Astrocyte (in vitro differentiated cells and primary cell): Measurements from ENCODE around the gene UPP1. TPM values are rescaled to one million over a fixed set of nuclear protein-coding genes. Genes with fewer than 3 reads are reported as not detected.

ENCODE experiments used
- DNase-seq: peaks from one replicate; pipeline ENCODE4 v3.0.0-alpha.2; 2010; ENCODE audit warnings: low read depth
- FAIRE-seq: peaks from 2 replicates; lab custom pipeline; 2011; peaks lifted over from hg19 to GRCh38; lab: Jason Lieb, UNC
- H2AFZ ChIP-seq: 2 replicates; pipeline ENCODE4 v1.6.0; 2012; ENCODE audit warnings: low read depth, low read length, inconsistent platforms
- H3K27ac ChIP-seq: 2 replicates; pipeline ENCODE4 v1.5.1; 2011; ENCODE audit warnings: low read depth, low read length, inconsistent platforms
- H3K27me3 ChIP-seq: 2 replicates; pipeline ENCODE4 v1.6.0; 2011; ENCODE audit warnings: low read length, inconsistent platforms; ENCODE audit not compliant: insufficient read depth
- H3K36me3 ChIP-seq: 2 replicates; pipeline ENCODE4 v1.5.1; 2011; ENCODE audit warnings: low read length, inconsistent platforms; ENCODE audit not compliant: insufficient read depth
- H3K4me1 ChIP-seq: 2 replicates; pipeline ENCODE4 v1.5.1; 2011; ENCODE audit warnings: low read length, inconsistent platforms; ENCODE audit not compliant: insufficient read depth
- H3K4me2 ChIP-seq: 2 replicates; pipeline ENCODE4 v1.6.0; 2012; ENCODE audit warnings: low read length, inconsistent platforms
- H3K4me3 ChIP-seq: 2 replicates; pipeline ENCODE4 v1.5.1; 2011; ENCODE audit warnings: low read depth, mild to moderate bottlenecking, low read length, inconsistent platforms; ENCODE audit not compliant: insufficient read depth
- H3K79me2 ChIP-seq: 2 replicates; pipeline ENCODE4 v1.6.0; 2012; ENCODE audit warnings: mild to moderate bottlenecking, low read length, inconsistent platforms; ENCODE audit not compliant: insufficient read depth
- H3K9ac ChIP-seq: 2 replicates; pipeline ENCODE4 v1.6.0; 2012; ENCODE audit warnings: mild to moderate bottlenecking, low read length, inconsistent platforms
- H3K9me3 ChIP-seq: 2 replicates; pipeline ENCODE4 v1.5.1; 2012; ENCODE audit warnings: low read depth, mild to moderate bottlenecking, low read length, inconsistent platforms; ENCODE audit not compliant: insufficient read depth
- H4K20me1 ChIP-seq: 2 replicates; pipeline ENCODE4 v1.6.0; 2012; ENCODE audit warnings: low read length, inconsistent platforms; ENCODE audit not compliant: insufficient read depth
- H3K27ac Mint-ChIP-seq: one replicate; pipeline ENCODE4 v1.8.0; 2021; ENCODE audit warnings: mild to moderate bottlenecking, mixed read lengths; ENCODE audit not compliant: unreplicated experiment
- H3K27me3 Mint-ChIP-seq: one replicate; pipeline ENCODE4 v1.8.0; 2021; ENCODE audit warnings: low read depth, mixed read lengths; ENCODE audit not compliant: unreplicated experiment
- H3K36me3 Mint-ChIP-seq: one replicate; pipeline ENCODE4 v1.8.0; 2021; ENCODE audit warnings: low read depth, mixed read lengths; ENCODE audit not compliant: unreplicated experiment
- H3K4me1 Mint-ChIP-seq: one replicate; pipeline ENCODE4 v1.8.0; 2021; ENCODE audit warnings: low read depth, mixed read lengths; ENCODE audit not compliant: unreplicated experiment
- H3K4me3 Mint-ChIP-seq: one replicate; pipeline ENCODE4 v1.8.0; 2021; ENCODE audit warnings: mild to moderate bottlenecking, moderate library complexity, mixed read lengths; ENCODE audit not compliant: unreplicated experiment
- H3K9me3 Mint-ChIP-seq: one replicate; pipeline ENCODE4 v1.8.0; 2021; ENCODE audit warnings: mild to moderate bottlenecking, mixed read lengths; ENCODE audit not compliant: unreplicated experiment
- CTCF ChIP-seq: IDR thresholded peaks from 2 replicates; pipeline ENCODE4 v1.5.1; 2011; ENCODE audit warnings: low read depth, mild to moderate bottlenecking, inconsistent platforms, low read length, moderate library complexity; ENCODE audit not compliant: insufficient read depth
- EZH2 ChIP-seq: IDR thresholded peaks from 2 replicates; pipeline ENCODE4 v1.6.1; 2012; ENCODE audit warnings: mild to moderate bottlenecking, low read length, inconsistent platforms; ENCODE audit not compliant: insufficient read depth
- total RNA-seq: library from RNA; stranded (reverse); gene quantifications from 2 replicates; pipeline ENCODE4 v1.2.1, GENCODE V29; 2021

Gene UPP1
- total RNA-seq, 1 donor from 2014 or later = 54.2 TPM

GRCh38 chr7:48084727-48085432 is 4.2 kb upstream of the UPP1 start:
- Mint-ChIP-seq H3K9me3 (peaks cover 1% of the 10 kb centered on the region), H3K27ac (peak overlapping the region; percentile 96), H3K4me1 (peaks cover 50% of the 10 kb centered on the region), H3K36me3 (no peaks in the 10 kb centered on the region), H3K4me3 (peak overlapping the region; percentile 55), H3K27me3 (no peaks in the 10 kb centered on the region)
- H3K4me2 ChIP-seq = peak overlapping the region; percentile 74
- H3K9me3 ChIP-seq = no peaks in the 10 kb centered on the region
- no peak overlapping the region for H2AFZ ChIP-seq
- peaks cover 8% of the 10 kb centered on the region for H3K79me2 ChIP-seq
- H3K4me3 ChIP-seq = no peak overlapping the region
- no peak for TF ChIP-seq EZH2
- no peaks in the 10 kb centered on the region for H3K27me3 ChIP-seq
- FAIRE-seq (peak; percentile 97), DNase-seq (peak; percentile 99)
- H3K27ac ChIP-seq = peak overlapping the region; percentile 87
- peak overlapping the region; percentile 56 for H3K9ac ChIP-seq
- peaks cover 55% of the 10 kb centered on the region for H3K4me1 ChIP-seq
- H4K20me1 ChIP-seq = no peaks in the 10 kb centered on the region
- H3K36me3 ChIP-seq = no peaks in the 10 kb centered on the region

- peaks cover 51% of the 10 kb centered on the region for H3K4me1 Mint-ChIP-seq
- Histone ChIP-seq H3K27ac (peak overlapping the region; percentile 70), H3K4me2 (peak overlapping the region; percentile 74)
Observed at GRCh38 chr7:48085433-48085791, 3.7 kb upstream of the UPP1 start.

GRCh38 chr7:48085942-48086341 is 3.1 kb upstream of the UPP1 start:
- Mint-ChIP-seq H3K27ac (peak overlapping the region; percentile 96), H3K36me3 (no peaks in the 10 kb centered on the region), H3K27me3 (no peaks in the 10 kb centered on the region), H3K4me1 (peaks cover 54% of the 10 kb centered on the region), H3K9me3 (peaks cover 1% of the 10 kb centered on the region), H3K4me3 (no peak overlapping the region)
- no peak for DNase-seq
- Histone ChIP-seq H3K27ac (no peak overlapping the region), H4K20me1 (no peaks in the 10 kb centered on the region), H3K4me3 (no peak overlapping the region), H3K9ac (peak overlapping the region; percentile 41), H3K36me3 (no peaks in the 10 kb centered on the region), H3K9me3 (no peaks in the 10 kb centered on the region), H3K27me3 (no peaks in the 10 kb centered on the region), H2AFZ (no peak overlapping the region), H3K4me2 (peak overlapping the region; percentile 74), H3K79me2 (peaks cover 17% of the 10 kb centered on the region), H3K4me1 (peaks cover 63% of the 10 kb centered on the region)
- FAIRE-seq = no peak
- TF ChIP-seq EZH2 (no peak), CTCF (no peak)

More at GRCh38 chr7:48085433-48085791, 3.7 kb upstream of the UPP1 start:
- peak overlapping the region; percentile 96 for H3K27ac Mint-ChIP-seq
- peak overlapping the region; percentile 55 for H3K4me3 Mint-ChIP-seq
- H3K27me3 Mint-ChIP-seq = no peaks in the 10 kb centered on the region
- DNase-seq (no peak), FAIRE-seq (no peak)
- Histone ChIP-seq H3K79me2 (peaks cover 12% of the 10 kb centered on the region), H3K36me3 (no peaks in the 10 kb centered on the region), H3K4me3 (no peak overlapping the region), H3K27me3 (no peaks in the 10 kb centered on the region), H2AFZ (no peak overlapping the region), H3K4me1 (peaks cover 59% of the 10 kb centered on the region), H4K20me1 (no peaks in the 10 kb centered on the region), H3K9ac (peak overlapping the region; percentile 41), H3K9me3 (no peaks in the 10 kb centered on the region)
- peaks cover 1% of the 10 kb centered on the region for H3K9me3 Mint-ChIP-seq
- TF ChIP-seq EZH2 (no peak), CTCF (no peak)
- H3K36me3 Mint-ChIP-seq = no peaks in the 10 kb centered on the region
